Measurements from ENCODE around the gene PRADC1.
"Not testable (repeated sequence)": the region's sequence is repeated elsewhere in the genome, so short reads cannot be mapped to it uniquely, and the experiment has no call there.

PRADC1 gene

GRCh38 chr2:73202156-73203054 lies 30.6 kb downstream of the PRADC1 start, which contains the start of gene NOTO:
Gene NOTO, plus strand, starts transcription at chr2:73202574. Its CDS starts 93 bp downstream, at chr2:73202667.
- DNase-seq (ENCODE audit: low read depth in 2 of 2), result no peak

GRCh38 chr2:73200281-73200680 lies 32.8 kb downstream of the PRADC1 start:
- not testable (repeated sequence) for DNase-seq (ENCODE audit: low read depth in 2 of 2)

GRCh38 chr2:73197579-73197978 lies 35.5 kb downstream of the PRADC1 start:
- DNase-seq (ENCODE audit: low read depth in 2 of 2), result no peak

- DNase-seq (ENCODE audit: low read depth in 2 of 2), result no peak
Observed at GRCh38 chr2:73187549-73187948, 45.5 kb downstream of the PRADC1 start.

GRCh38 chr2:73185965-73186364 lies 47.1 kb downstream of the PRADC1 start:
- DNase-seq (ENCODE audit: low read depth in 2 of 2), result no peak

All from activated CD4-positive, alpha-beta T cell treated with anti-CD3 and anti-CD28 coated beads for 24 hours (primary cell).